HG03439 (cell line): Measurements from ENCODE around the gene ZNF649.

Experiments used
- ATAC-seq: cut with Tn5 transposase; IDR thresholded peaks from one replicate; pipeline ENCODE4 v1.9.1; 2021; ENCODE audit warnings: mild to moderate bottlenecking, moderate library complexity; ENCODE audit not compliant: unreplicated experiment

The ZNF649 gene

GRCh38 chr19:51889934-51890333, 14.9 kb downstream of the ZNF649 start:
- ATAC-seq: no peak

GRCh38 chr19:51887522-51888498, 17.0 kb downstream of the ZNF649 start, which contains the start of gene ZNF577:
ZNF577 (minus strand) TSS chr19:51887951; CDS start chr19:51880382, 7,569 bp downstream.
- no peak for ATAC-seq

- no peak for ATAC-seq
These were observed 20.1 kb downstream of the ZNF649 start for GRCh38 chr19:51884713-51885112.

- ATAC-seq: no peak
These were observed 22.3 kb downstream of the ZNF649 start for GRCh38 chr19:51882518-51882917.

- no peak for ATAC-seq
These were observed 31.7 kb downstream of the ZNF649 start for GRCh38 chr19:51873097-51873496.

- ATAC-seq: no peak
These were observed 42.8 kb downstream of the ZNF649 start for GRCh38 chr19:51861870-51862622.
